Measurements from ENCODE around the gene AP3S1. TPM values are rescaled to one million over a fixed set of nuclear protein-coding genes. Genes with fewer than 3 reads are reported as not detected.
"Not testable (repeated sequence)": the region's sequence is repeated elsewhere in the genome, so short reads cannot be mapped to it uniquely, and the experiment has no call there.

The AP3S1 gene
- total and polyA plus RNA-seq, 12 donors: 38.7 to 127 (median 72.9) TPM

- Histone ChIP-seq H3K4me3 (no peak overlapping the region), H3K27me3 (no peaks in the 10 kb centered on the region), H3K27ac (no peak overlapping the region), H3K4me1 (replicated peaks in 1 of 2) (peaks cover 0 to 6% of the 10 kb centered on the region in 2 donors), H3K36me3 (replicated peaks in 1 of 2) (no peaks in the 10 kb centered on the region), H3K9me3 (replicated peaks in 1 of 3) (no peaks in the 10 kb centered on the region)
- intact Hi-C loops (cut with DNase I): no loop called here
- 93 to 100% (median 98%) methylated on average over 1 of the region's 1 CpG for WGBS, 4 donors
- DNase-seq: no peak
- TF ChIP-seq CTCF (IDR thresholded peaks at IDR 0.05): no peak
- TF ChIP-seq POLR2A (IDR thresholded peaks at IDR 0.05): no peak
Observed at GRCh38 chr5:115884704-115885103, 43.0 kb downstream of the AP3S1 start.

- H3K27ac ChIP-seq; intact Hi-C loops (cut with DNase I); H3K27me3 ChIP-seq; H3K4me3 ChIP-seq; H3K9me3 ChIP-seq (replicated peaks in 1 of 3); H3K4me1 ChIP-seq (replicated peaks in 1 of 2); DNase-seq; H3K36me3 ChIP-seq (replicated peaks in 1 of 2): not testable (repeated sequence)
- 74 to 91% (median 88%) methylated on average over 3 of the region's 3 CpGs for WGBS, 4 donors
Observed at GRCh38 chr5:115885208-115885607, 43.5 kb downstream of the AP3S1 start.

- DNase-seq: no peak
- TF ChIP-seq CTCF (IDR thresholded peaks at IDR 0.05): peak; percentile 15 to 52 (median 33)
- no peak for TF ChIP-seq POLR2A (IDR thresholded peaks at IDR 0.05)
- intact Hi-C loops (cut with DNase I): no loop called here
- no peaks in the 10 kb centered on the region for H3K36me3 ChIP-seq (replicated peaks in 1 of 2)
- no peak overlapping the region for H3K27ac ChIP-seq
- no peaks in the 10 kb centered on the region for H3K9me3 ChIP-seq (replicated peaks in 1 of 3)
- H3K27me3 ChIP-seq: no peaks in the 10 kb centered on the region
- H3K4me1 ChIP-seq (replicated peaks in 1 of 2): peaks cover 0 to 6% of the 10 kb centered on the region in 2 donors
- H3K4me3 ChIP-seq: no peak overlapping the region
- WGBS, 4 donors: 18 to 41% (median 30%) methylated on average over 1 of the region's 1 CpG
Observed at GRCh38 chr5:115888027-115888426, 46.3 kb downstream of the AP3S1 start.

GRCh38 chr5:115892021-115892420 is 50.3 kb downstream of the AP3S1 start:
- no peaks in the 10 kb centered on the region for H3K9me3 ChIP-seq (replicated peaks in 1 of 3)
- peaks cover 0 to 6% of the 10 kb centered on the region in 2 donors for H3K4me1 ChIP-seq (replicated peaks in 1 of 2)
- WGBS, 4 donors: 82 to 88% (median 85%) methylated on average over 1 of the region's 1 CpG
- intact Hi-C loops (cut with DNase I): loop anchor here in 1 of 2 donors (10.0 kb wide), 1 partner anchor 173 kb away; no protein-coding TSS in a partner anchor
- H3K4me3 ChIP-seq: no peak overlapping the region
- H3K36me3 ChIP-seq (replicated peaks in 1 of 2): no peaks in the 10 kb centered on the region
- no peak for TF ChIP-seq CTCF (IDR thresholded peaks at IDR 0.05)
- TF ChIP-seq POLR2A (IDR thresholded peaks at IDR 0.05): no peak
- DNase-seq: no peak
- H3K27me3 ChIP-seq: no peaks in the 10 kb centered on the region
- H3K27ac ChIP-seq: no peak overlapping the region

GRCh38 chr5:115894342-115894741 is 52.6 kb downstream of the AP3S1 start:
- Histone ChIP-seq H3K9me3 (replicated peaks in 1 of 3) (no peaks in the 10 kb centered on the region), H3K4me1 (replicated peaks in 1 of 2) (peaks cover 0 to 4% of the 10 kb centered on the region in 2 donors), H3K27me3 (no peaks in the 10 kb centered on the region), H3K36me3 (replicated peaks in 1 of 2) (no peaks in the 10 kb centered on the region), H3K4me3 (no peak overlapping the region), H3K27ac (no peak overlapping the region)
- DNase-seq: no peak
- no peak for TF ChIP-seq POLR2A (IDR thresholded peaks at IDR 0.05)
- no peak for TF ChIP-seq CTCF (IDR thresholded peaks at IDR 0.05)
- intact Hi-C loops (cut with DNase I): loop anchor here in 1 of 2 donors (10.0 kb wide), 1 partner anchor 170 kb away; no protein-coding TSS in a partner anchor
- 92 to 100% (median 96%) methylated on average over 2 to 3 of the region's 3 CpGs for WGBS, 4 donors

All from adrenal gland (tissue), 12 donors.